ENCODE data around the gene SHCBP1L. TPM values are rescaled to one million over a fixed set of nuclear protein-coding genes. Genes with fewer than 3 reads are reported as not detected.
"Not testable (repeated sequence)": the region's sequence is repeated elsewhere in the genome, so short reads cannot be mapped to it uniquely, and the experiment has no call there.

Gene SHCBP1L
- total RNA-seq, 1 experiment from 2014 or later = not detected

DNA sequence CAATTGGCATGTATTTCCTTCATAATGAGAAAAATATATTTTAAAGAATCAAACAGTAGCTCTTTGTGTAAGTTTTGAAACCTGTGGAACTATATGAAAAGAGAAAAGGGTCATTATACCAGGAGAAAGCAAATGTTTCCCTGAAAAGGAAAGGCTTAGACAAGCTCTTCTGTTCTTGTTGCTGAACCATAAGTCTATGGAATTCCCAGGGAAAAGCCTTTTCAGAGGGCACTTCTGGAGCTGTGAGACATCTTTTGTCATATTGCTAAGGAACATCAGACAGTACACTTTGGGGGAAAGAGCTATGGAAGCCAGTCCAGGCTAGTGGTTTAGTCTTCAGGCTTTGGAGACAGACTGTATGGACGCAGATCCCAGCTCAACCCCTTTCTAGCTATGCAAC, 12.1 kb upstream of the SHCBP1L start:
- peak; percentile 7 for DNase-seq (ENCODE audit: low read depth)

DNA sequence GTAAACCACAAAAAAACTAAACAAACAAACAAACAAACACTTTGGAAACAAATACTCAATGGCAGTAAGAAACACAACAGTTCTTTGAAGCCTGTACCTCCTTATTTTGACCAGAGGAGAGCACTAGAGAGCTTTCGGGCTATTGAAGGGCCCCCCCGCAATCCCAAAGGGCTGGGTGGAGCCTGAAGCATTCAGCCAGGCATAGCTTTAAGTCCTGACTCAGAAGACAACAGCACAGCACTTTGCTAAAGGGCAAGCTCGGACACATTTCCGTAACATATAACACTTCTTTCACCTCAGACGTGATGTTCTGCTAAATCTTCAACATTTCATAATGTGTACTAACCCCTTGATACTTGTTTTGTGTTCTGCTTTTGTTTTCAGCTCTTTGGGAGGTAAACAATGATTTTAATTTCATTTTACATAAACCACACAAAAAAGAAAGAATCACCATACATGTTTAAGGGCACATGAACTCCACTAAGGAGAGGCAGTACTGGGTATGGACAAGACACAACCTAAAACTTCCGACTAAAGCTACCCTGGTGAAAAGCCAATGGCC, 9.7 kb upstream of the SHCBP1L start:
- peak; percentile 81 for DNase-seq (ENCODE audit: low read depth)

DNA sequence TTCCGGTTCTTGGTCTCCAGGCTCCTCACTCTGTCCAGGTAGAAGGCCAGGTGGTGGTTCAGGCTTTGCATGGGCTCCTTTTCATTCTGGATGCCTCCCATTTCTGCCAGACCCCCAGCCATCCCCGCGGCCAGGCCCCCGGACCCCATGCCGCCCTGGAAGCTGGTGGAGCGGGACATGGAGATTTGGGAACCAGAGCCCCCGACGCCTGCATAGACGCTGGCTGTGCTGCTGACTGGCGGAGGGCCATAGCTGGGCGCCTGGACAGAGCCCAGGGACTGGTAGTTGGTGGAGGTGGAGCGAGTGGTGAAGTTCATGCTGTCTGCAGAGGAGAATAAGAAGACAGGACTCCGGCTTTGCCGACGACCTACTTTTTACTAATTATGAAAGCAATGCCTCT, 7.1 kb upstream of the SHCBP1L start:
- no peak for DNase-seq (ENCODE audit: low read depth)

- DNase-seq (ENCODE audit: low read depth) = no peak
These were observed 5.0 kb upstream of the SHCBP1L start for GRCh38 chr1:182957902-182958395.

DNA sequence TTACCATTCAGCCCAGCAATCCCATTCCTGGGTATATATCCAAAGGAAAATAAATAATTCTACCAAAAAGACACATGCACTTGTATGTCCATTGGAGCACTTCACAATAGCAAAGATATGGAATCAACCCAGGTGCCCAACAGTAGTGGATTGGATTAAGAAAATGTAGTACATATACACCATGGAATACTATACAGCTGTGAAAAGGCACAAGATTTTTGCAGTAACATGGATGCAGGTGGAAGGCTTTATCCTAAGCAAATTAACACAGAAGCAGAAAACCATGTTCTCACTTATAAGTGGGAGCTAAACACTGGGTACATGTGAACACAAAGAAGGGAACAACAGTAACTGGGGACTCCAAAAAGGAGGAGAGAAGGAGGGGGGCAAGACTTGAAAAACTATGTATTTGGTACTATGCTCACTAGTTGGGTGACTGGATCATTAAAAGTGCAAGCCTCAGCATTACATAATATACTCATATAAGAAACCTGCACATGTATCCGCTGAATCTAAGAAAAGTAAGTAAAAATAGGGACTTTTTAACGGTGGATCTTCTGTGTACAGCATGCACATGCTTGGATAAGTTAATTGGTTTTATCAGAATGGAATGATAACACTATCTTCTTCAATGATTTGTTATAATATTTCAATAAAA, 3.9 kb upstream of the SHCBP1L start:
- DNase-seq (ENCODE audit: low read depth) = no peak

DNA sequence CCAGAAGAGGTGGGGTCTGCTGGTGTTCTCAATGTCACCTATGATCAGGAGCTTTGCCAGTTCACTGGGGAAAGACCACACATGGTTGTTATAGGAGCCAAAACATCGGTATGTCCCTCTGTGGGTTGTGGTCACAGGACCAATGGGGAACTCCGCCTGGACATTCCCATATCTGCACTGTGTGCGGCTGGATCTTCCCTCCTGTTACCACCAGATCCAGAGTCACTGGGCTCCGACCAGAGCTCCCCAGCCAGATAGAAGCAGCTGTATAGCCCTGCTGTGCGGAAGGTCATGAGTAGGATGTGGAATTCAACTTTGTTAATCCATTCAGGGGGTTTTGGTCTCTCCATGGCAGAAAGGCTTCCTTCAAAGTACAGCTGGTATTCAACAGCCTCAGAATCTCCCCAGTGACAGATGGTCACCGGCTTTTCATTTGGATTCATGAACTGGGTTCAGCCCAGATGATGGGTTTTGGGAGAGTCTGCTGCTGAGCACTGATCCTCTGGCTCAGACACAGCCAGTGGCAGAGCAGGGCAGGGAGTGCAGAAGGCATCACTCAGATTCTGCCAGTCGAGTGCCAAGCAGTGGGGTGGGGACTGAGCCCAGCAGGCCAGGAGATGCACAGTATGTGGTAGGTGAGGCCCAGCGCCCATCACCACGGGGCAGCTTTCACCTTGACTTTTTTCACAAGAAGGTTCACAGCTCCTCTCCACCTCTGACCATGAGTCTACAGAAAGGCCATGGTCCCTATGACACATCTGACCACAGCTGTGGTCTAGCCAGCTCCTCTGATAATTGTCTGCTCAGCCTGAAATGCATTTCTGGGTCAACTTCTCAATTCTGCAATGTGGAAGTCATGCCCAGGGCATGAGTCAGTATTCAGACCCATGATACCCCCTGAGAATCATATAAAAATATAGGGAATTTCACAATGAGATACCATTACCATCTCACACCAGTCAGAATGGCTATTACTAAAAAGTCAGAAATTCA, 2.9 kb upstream of the SHCBP1L start:
- peak; percentile 93 for DNase-seq (ENCODE audit: low read depth)

DNA sequence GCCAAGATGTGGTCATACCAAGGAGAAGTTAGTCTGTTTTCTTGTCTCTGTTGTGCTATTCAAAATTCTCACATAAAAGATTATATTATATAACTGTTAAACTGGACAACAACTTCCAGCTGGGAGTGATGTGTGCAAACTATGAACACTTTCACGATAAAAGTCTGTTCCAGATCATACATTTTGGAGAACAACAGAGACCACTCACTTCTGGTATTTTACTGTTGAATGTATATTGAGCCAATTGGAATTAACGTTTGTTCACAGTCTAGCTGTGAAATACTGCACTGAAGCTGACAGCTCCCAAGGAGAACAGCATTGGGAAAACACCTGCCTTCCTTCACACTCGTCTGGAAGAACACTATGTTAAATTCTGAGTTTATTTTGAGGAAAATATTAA, 860 bp upstream of the SHCBP1L start:
- no peak for DNase-seq (ENCODE audit: low read depth)

DNA sequence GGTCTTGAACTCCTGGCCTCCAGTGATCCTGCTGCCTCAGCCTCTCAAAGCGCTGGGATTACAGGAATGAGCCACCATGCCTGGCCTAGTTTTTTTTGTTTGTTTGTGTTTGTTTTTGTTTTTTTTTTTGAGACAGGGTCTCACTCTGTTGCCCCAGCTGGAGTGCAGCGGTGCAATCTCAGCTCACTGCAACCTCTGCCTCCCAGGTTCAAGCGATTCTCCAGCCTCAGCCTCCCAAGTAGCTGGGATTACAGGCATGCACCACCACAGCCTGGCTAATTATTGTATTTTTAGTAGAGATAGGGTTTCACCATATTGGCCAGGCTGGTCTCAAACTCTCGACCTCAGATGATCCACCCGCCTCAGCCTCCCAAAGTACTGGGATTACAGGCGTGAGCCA, 9.6 kb downstream of the SHCBP1L start:
- DNase-seq (ENCODE audit: low read depth) = not testable (repeated sequence)

GRCh38 chr1:182942145-182942544, 10.8 kb downstream of the SHCBP1L start:
- peak; percentile 14 for DNase-seq (ENCODE audit: low read depth)

- DNase-seq (ENCODE audit: low read depth) = no peak
These were observed 13.6 kb downstream of the SHCBP1L start for GRCh38 chr1:182939413-182939812.

- DNase-seq (ENCODE audit: low read depth) = no peak
These were observed 17.2 kb downstream of the SHCBP1L start for GRCh38 chr1:182935716-182936115.

GRCh38 chr1:182930985-182931384, 22.0 kb downstream of the SHCBP1L start:
- DNase-seq (ENCODE audit: low read depth) = no peak

DNA sequence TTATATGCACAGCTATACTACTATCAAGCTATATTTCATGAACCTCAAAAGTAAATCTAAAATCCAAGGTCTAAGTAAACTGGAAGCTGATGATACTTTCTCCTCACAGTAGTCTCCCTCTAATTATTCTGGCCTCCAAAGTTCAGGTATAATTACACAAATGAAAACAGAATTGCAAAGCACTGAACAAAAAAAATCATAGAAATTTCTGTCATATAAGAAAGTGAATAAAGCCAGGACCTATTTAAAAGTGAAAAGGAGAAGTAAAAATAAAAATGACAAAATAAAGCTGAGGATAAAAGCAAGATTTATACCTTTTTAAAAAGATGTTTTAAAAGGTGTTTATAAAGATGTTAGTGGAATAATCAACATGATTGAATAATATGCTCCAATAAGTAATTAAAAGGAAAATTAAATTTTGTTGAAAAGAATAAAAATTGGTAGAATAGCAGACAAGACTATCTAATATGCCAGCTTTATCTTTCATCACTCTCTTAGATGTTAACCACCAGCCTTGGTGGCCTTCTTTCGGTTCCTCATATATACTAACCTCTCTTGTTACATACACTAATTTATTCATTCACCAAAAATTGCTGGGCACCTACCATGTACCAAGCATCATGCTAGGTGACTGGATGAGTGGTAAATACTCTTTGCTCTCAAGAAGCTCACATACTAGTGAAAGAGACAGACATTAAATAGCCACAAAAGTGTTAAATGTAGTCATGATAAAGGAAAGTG, 25.1 kb downstream of the SHCBP1L start:
- no peak for DNase-seq (ENCODE audit: low read depth)

DNA sequence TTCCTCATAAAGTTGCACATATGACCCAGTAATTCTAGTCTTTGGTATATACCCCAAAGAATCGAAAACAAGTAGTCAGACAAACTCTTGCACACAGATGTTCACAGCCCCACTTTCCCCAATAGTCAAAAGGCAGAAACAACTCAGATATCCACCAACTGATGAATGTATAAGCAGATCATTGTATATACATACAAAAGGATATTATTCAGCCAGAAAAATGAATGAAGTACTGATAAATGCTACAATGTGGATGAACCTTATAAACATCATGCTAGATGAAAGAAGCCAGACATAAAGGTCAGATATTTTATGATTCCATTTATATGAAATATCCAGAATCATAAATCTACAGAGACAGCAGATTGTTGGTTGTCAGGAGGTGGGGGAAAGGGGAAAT, 27.3 kb downstream of the SHCBP1L start:
- no peak for DNase-seq (ENCODE audit: low read depth)

GRCh38 chr1:182917378-182917777, 35.6 kb downstream of the SHCBP1L start:
- peak; percentile 43 for DNase-seq (ENCODE audit: low read depth)

GRCh38 chr1:182913401-182913800, 39.6 kb downstream of the SHCBP1L start:
- DNase-seq (ENCODE audit: low read depth) = no peak

- no peak for DNase-seq (ENCODE audit: low read depth)
These were observed 42.8 kb downstream of the SHCBP1L start for GRCh38 chr1:182910143-182910542.

GRCh38 chr1:182909578-182909977, 43.4 kb downstream of the SHCBP1L start:
- peak; percentile 14 for DNase-seq (ENCODE audit: low read depth)

DNA sequence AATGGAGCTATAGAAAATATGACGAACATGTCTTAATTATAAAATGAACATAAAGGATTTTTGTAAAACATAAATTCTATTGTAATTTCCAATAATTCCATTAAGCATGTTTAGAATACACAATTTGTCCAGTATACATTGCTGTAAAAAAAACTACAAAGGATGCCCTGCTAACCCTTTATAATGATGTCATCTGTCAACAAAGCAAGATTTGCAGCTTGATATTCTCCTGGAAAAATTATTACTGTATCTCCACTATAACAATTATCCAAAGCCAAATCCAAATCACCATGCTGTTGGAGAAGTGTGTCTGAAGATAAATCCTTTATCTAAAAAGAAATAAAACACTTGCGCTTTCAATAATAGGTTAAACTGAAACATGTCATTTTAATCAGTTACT, 47.6 kb downstream of the SHCBP1L start:
- no peak for DNase-seq (ENCODE audit: low read depth)

DNA sequence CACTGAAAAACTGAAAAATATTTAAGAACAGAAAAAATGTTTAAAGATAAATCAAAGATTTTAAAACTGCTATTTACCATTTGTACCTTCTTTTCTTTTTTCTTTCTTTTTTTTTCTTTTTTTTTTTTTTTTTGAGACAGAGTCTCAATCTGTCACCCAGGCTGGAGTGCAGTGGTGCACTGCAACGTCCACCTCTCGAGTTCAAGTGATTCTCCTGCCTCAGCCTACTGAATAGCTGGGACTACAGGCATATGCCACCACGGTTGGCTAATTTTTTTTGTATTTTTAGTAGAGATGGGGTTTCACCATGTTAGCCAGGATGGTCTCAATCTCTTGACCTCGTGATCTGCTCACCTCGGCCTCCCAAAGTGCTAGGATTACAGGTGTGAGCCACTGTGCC, 51.0 kb downstream of the SHCBP1L start:
- not testable (repeated sequence) for DNase-seq (ENCODE audit: low read depth)

DNA sequence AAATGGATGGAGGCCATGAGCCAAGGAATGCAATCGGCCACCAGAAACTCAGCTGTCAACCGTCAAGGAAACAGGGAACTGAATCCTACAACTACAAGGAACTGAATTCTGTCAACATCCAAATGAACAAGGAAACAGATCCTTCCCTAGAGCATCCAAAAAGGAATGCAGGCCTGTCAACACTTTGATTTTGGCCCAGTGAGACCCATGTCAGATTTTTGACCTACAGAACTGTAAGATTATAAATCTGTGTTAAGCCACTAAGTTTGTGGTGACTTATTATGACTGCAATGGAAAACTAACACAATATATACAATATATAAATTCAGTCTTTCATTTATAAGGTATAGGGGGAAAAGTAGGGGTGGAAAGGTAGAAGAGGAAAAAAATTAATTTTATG, 55.3 kb downstream of the SHCBP1L start:
- no peak for DNase-seq (ENCODE audit: low read depth)

Measured in RPMI7951 (cell line).